ENCODE measurements around the gene MDH2.
"Not testable (repeated sequence)": the region's sequence is repeated elsewhere in the genome, so short reads cannot be mapped to it uniquely, and the experiment has no call there.

Gene MDH2

DNA sequence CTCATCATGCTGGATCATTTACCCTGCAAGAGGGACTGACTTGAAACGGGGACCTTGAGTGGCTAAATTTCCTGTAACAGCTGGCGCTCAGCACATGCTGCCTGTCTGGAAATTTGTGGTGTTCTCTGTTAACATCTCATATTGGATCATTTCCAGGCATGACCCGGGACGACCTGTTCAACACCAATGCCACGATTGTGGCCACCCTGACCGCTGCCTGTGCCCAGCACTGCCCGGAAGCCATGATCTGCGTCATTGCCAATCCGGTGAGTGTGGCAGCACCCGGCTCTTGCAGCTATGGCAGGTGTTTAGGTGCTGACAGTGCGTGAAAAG is 9.9 kb downstream of the MDH2 start:
- Histone ChIP-seq H3K4me3 (ENCODE audit: extremely low read depth, insufficient read depth, low read length, poor library complexity, severe bottlenecking) (no peak overlapping the region), H3K9me3 (ENCODE audit: control insufficient read depth, low read length) (no peaks in the 10 kb centered on the region), H3K36me3 (ENCODE audit: control insufficient read depth, insufficient read depth, low read length) (peaks cover 98% of the 10 kb centered on the region), H3K4me1 (ENCODE audit: control insufficient read depth, insufficient read depth, low read length, poor library complexity, severe bottlenecking) (peaks cover 12% of the 10 kb centered on the region), H3K27ac (ENCODE audit: low read depth, low read length, severe bottlenecking) (no peak overlapping the region)
- 96 to 97% methylated on average over 11 of the region's 11 CpGs for WGBS, 2 experiments (ENCODE audit: insufficient coverage in 2 of 2)

DNA sequence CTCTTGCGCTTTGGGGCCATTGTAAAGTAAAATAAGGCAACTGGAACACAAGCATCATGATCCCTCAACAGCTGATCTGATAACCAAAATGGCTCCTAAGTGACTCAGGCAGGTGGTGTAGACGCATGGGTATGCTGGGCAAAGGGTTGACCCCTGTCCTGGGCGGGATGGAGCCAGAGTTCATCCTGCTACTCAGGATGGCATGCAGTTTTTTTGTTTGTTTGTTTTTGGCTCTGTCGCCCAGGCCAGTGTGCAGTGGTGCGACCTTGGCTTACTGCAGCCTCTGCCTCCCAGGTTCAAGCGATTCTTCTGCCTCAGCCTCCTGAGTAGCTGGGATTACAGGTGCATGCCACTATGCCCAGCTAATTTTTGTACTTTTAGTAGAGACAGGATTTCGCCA is 10.8 kb downstream of the MDH2 start:
- H3K4me1 ChIP-seq (ENCODE audit: control insufficient read depth, insufficient read depth, low read length, poor library complexity, severe bottlenecking); H3K9me3 ChIP-seq (ENCODE audit: control insufficient read depth, low read length); H3K27ac ChIP-seq (ENCODE audit: low read depth, low read length, severe bottlenecking); H3K4me3 ChIP-seq (ENCODE audit: extremely low read depth, insufficient read depth, low read length, poor library complexity, severe bottlenecking): not testable (repeated sequence)
- peaks cover 97% of the 10 kb centered on the region for H3K36me3 ChIP-seq (ENCODE audit: control insufficient read depth, insufficient read depth, low read length)
- WGBS, 2 experiments (ENCODE audit: insufficient coverage in 2 of 2) = 83 to 98% methylated on average over 7 of the region's 7 CpGs

DNA sequence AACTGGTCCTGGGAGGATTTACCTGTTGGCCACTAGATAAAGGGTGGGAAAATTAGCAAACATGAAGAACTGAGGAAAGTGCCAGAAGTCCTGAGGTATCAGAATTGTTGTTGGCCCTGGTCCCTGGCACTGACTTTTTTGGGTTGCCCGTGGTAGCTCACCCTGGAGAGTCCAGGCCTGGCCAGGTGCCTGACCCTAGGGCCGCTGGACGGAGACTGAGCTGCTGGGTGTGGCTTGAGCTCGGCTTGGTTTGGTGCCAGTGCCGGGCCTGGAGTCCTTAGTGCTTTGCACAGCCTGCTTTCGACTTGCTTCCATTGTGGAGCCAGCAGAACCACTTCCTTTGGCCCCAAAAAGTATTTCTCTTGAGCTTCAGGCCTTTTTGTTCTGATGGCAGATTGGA is 12.9 kb downstream of the MDH2 start:
- Histone ChIP-seq H3K4me3 (ENCODE audit: extremely low read depth, insufficient read depth, low read length, poor library complexity, severe bottlenecking) (no peak overlapping the region), H3K36me3 (ENCODE audit: control insufficient read depth, insufficient read depth, low read length) (peaks cover 98% of the 10 kb centered on the region), H3K27ac (ENCODE audit: low read depth, low read length, severe bottlenecking) (no peak overlapping the region), H3K4me1 (ENCODE audit: control insufficient read depth, insufficient read depth, low read length, poor library complexity, severe bottlenecking) (no peaks in the 10 kb centered on the region), H3K9me3 (ENCODE audit: control insufficient read depth, low read length) (no peaks in the 10 kb centered on the region)
- WGBS, 2 experiments (ENCODE audit: insufficient coverage in 2 of 2) = 93 to 96% methylated on average over 6 of the region's 6 CpGs

DNA sequence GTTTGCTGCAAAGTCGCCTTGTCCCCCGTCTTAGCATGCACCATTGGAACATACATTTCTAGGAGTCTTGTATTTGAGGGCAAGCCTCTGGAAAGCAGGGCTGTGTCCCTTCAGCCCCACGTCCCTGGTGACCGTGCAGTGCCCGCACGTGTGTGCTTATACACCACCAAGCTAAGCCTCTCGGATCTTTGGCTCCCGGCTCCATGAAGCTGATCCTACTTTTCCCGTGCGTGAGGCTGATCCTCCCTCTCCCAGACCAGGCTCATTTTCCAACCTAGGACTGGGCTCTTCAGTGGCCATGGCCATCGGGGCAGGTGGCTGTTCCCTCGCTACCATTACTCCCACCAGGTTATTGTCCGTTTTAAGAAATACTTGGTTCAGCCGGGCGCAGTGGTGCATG is 14.3 kb downstream of the MDH2 start:
- WGBS, 2 experiments (ENCODE audit: insufficient coverage in 2 of 2) = 97% methylated on average over 13 to 15 of the region's 15 CpGs
- Histone ChIP-seq H3K4me3 (ENCODE audit: extremely low read depth, insufficient read depth, low read length, poor library complexity, severe bottlenecking) (no peak overlapping the region), H3K4me1 (ENCODE audit: control insufficient read depth, insufficient read depth, low read length, poor library complexity, severe bottlenecking) (no peaks in the 10 kb centered on the region), H3K27ac (ENCODE audit: low read depth, low read length, severe bottlenecking) (no peak overlapping the region), H3K9me3 (ENCODE audit: control insufficient read depth, low read length) (no peaks in the 10 kb centered on the region), H3K36me3 (ENCODE audit: control insufficient read depth, insufficient read depth, low read length) (peaks cover 97% of the 10 kb centered on the region)

DNA sequence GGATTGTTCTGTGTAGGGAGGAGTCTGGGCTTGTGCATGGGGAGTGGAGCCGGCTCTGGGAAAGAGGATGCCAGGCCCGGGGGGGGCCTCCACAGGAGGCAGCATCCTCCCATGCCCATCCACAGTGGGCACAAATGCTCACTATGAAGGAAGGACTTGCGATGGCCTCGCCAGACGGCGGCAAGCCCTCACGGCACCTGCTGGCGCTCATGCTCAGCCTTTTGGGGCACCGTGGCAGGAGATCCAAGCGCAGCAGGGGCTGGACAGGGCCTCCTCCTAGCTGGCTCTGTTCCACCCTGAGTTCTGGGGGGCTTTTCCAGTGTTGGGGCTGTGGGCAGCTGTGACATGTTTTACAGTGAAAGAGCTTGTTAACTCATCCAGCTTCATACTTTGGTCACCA is 15.2 kb downstream of the MDH2 start:
- H3K9me3 ChIP-seq (ENCODE audit: control insufficient read depth, low read length) = no peaks in the 10 kb centered on the region
- H3K27ac ChIP-seq (ENCODE audit: low read depth, low read length, severe bottlenecking) = no peak overlapping the region
- H3K4me1 ChIP-seq (ENCODE audit: control insufficient read depth, insufficient read depth, low read length, poor library complexity, severe bottlenecking) = no peaks in the 10 kb centered on the region
- no peak overlapping the region for H3K4me3 ChIP-seq (ENCODE audit: extremely low read depth, insufficient read depth, low read length, poor library complexity, severe bottlenecking)
- H3K36me3 ChIP-seq (ENCODE audit: control insufficient read depth, insufficient read depth, low read length) = peaks cover 93% of the 10 kb centered on the region
- WGBS, 2 experiments (ENCODE audit: insufficient coverage in 2 of 2) = 98 to 99% methylated on average over 8 of the region's 10 CpGs

DNA sequence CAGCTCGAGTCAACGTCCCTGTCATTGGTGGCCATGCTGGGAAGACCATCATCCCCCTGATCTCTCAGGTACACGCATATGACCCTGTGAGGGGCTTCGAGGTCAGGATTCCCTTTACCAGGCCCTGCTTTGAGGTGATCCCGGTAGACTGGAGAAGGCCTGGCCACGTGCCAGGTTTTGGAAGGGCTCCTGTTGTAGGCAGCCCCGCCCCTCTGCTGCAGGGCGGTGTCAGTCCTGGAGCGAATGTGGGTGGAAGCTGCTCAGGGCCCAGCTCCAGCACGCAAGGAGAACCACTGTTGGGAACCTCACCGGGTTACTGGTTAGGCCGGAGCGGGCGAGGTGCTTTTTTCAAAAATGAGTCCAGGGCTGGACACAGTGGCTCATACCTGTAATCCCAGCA is 15.6 kb downstream of the MDH2 start:
- peaks cover 89% of the 10 kb centered on the region for H3K36me3 ChIP-seq (ENCODE audit: control insufficient read depth, insufficient read depth, low read length)
- no peaks in the 10 kb centered on the region for H3K4me1 ChIP-seq (ENCODE audit: control insufficient read depth, insufficient read depth, low read length, poor library complexity, severe bottlenecking)
- no peaks in the 10 kb centered on the region for H3K9me3 ChIP-seq (ENCODE audit: control insufficient read depth, low read length)
- no peak overlapping the region for H3K4me3 ChIP-seq (ENCODE audit: extremely low read depth, insufficient read depth, low read length, poor library complexity, severe bottlenecking)
- no peak overlapping the region for H3K27ac ChIP-seq (ENCODE audit: low read depth, low read length, severe bottlenecking)
- WGBS, 2 experiments (ENCODE audit: insufficient coverage in 2 of 2) = 94 to 96% methylated on average over 14 of the region's 14 CpGs

DNA sequence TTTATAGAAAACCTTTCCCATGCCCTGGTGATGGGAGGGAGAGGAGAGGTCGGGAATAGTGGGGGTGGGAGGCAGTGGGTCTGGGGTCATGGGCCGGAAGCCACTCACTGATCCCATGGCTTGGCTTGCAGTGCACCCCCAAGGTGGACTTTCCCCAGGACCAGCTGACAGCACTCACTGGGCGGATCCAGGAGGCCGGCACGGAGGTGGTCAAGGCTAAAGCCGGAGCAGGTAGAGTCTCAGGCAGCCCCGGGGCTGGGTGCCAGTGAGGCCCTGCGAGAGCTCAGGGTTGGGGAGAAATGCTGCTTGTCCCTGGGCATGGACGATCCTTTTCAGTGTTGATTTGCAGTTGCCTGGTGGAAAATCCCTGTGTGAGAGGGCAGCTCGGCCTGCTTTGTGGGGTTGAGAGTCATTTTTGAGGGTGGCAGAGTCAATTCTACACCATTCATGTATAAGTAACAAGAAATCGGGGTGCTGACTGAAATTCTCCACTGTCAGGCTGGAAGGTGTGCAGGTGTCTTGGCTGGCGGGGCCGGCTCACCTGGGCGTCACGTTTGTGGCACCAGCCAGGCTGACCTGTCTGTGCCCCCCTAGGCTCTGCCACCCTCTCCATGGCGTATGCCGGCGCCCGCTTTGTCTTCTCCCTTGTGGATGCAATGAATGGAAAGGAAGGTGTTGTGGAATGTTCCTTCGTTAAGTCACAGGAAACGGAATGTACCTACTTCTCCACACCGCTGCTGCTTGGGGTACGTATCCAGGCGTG is 16.5 kb downstream of the MDH2 start:
- Histone ChIP-seq H3K36me3 (ENCODE audit: control insufficient read depth, insufficient read depth, low read length) (peaks cover 80% of the 10 kb centered on the region), H3K27ac (ENCODE audit: low read depth, low read length, severe bottlenecking) (no peak overlapping the region), H3K4me1 (ENCODE audit: control insufficient read depth, insufficient read depth, low read length, poor library complexity, severe bottlenecking) (no peaks in the 10 kb centered on the region), H3K4me3 (ENCODE audit: extremely low read depth, insufficient read depth, low read length, poor library complexity, severe bottlenecking) (no peak overlapping the region), H3K9me3 (ENCODE audit: control insufficient read depth, low read length) (no peaks in the 10 kb centered on the region)
- WGBS, 2 experiments (ENCODE audit: insufficient coverage in 2 of 2) = 97 to 100% methylated on average over 17 to 20 of the region's 24 CpGs

DNA sequence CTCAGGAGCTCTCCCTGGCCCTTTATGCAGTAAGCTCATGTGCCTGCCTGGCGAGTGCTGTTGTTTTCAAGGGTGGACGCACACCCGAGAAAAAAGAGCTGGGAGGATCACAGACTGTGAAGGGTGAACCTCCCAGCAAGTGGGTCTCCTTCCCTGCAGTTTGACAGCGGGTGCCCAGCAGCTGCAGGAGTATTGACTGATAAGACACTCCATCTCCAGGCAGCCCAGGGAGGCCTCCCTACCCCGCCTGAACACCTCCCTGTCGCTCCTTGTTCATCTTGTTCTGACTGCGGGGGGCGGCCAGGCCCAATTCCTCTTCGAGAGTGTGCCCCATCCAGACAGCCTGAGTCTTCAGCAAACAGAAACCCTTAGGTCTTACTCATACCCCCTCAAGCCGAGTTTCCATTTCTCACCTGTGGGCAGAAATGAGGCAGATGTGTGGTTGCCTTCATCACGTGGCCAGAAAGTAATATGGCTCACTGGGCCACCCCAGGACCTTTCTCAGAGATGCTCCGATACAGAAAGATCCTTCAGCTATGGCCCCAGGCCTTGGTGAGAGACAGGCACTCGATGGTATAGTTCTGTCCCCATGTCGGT is 17.2 kb downstream of the MDH2 start:
- Histone ChIP-seq H3K36me3 (ENCODE audit: control insufficient read depth, insufficient read depth, low read length) (peaks cover 73% of the 10 kb centered on the region), H3K27ac (ENCODE audit: low read depth, low read length, severe bottlenecking) (no peak overlapping the region), H3K9me3 (ENCODE audit: control insufficient read depth, low read length) (no peaks in the 10 kb centered on the region), H3K4me1 (ENCODE audit: control insufficient read depth, insufficient read depth, low read length, poor library complexity, severe bottlenecking) (no peaks in the 10 kb centered on the region), H3K4me3 (ENCODE audit: extremely low read depth, insufficient read depth, low read length, poor library complexity, severe bottlenecking) (no peak overlapping the region)
- 92 to 95% methylated on average over 14 of the region's 14 CpGs for WGBS, 2 experiments (ENCODE audit: insufficient coverage in 2 of 2)

DNA sequence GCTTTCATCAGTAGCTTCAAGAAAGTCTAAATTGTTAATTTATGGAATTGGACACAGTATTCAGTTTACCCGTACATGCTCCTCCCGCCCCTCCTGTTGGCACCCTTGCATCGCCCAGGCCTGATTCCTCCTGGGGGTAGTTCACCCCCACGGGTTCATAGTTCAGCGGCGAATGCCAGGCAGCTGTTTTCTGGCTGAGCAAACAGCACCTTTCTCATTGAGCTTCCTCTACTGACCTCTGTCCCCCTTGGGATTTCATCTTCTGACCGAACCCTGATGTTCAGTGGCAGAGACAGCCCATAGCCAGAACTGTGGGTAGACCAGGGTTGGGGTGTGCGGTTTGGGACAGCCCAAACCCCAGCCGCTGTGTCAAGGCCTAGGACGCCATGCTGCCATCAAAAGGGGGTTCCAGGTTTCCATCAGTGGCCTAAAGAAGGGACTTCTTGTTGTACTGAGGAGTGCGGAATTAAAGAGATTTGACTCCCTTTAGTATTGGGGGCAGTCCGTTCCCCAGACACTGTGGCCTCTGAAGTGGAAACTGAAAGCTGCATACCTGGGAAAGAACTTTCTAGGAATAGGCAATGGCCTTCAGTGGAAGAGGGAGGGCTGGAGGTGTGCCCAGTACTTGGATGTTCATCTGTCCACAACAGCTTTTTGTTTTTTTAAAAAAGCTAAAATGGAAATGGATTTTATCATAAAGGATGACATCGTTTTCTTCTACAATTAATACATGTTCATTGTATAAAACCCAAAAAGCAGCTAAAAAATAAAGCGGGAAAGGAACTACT is 19.0 kb downstream of the MDH2 start:
- H3K4me3 ChIP-seq (ENCODE audit: extremely low read depth, insufficient read depth, low read length, poor library complexity, severe bottlenecking) = no peak overlapping the region
- no peaks in the 10 kb centered on the region for H3K9me3 ChIP-seq (ENCODE audit: control insufficient read depth, low read length)
- H3K4me1 ChIP-seq (ENCODE audit: control insufficient read depth, insufficient read depth, low read length, poor library complexity, severe bottlenecking) = no peaks in the 10 kb centered on the region
- peaks cover 55% of the 10 kb centered on the region for H3K36me3 ChIP-seq (ENCODE audit: control insufficient read depth, insufficient read depth, low read length)
- no peak overlapping the region for H3K27ac ChIP-seq (ENCODE audit: low read depth, low read length, severe bottlenecking)
- 93 to 97% methylated on average over 9 to 12 of the region's 14 CpGs for WGBS, 2 experiments (ENCODE audit: insufficient coverage in 2 of 2)

DNA sequence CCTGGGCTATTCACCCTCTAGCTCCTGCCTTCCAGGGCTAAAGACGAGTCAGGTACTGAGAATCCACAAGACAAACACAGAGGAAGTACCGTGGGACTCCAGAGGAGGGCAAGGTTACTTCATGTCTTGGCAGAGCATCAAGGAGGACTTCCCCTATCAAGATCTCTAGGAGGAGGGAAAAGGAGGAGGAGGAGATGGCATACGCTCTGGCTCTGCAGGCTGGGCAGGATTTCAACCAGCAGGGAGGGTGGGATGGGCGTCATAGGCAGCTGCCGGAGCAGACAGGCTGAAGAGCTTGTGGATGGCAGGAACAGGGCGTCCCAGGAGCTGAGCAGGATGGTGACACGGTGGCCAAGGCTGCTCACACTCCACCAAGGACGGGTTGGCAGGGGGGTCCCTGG is 21.3 kb downstream of the MDH2 start:
- Histone ChIP-seq H3K36me3 (ENCODE audit: control insufficient read depth, insufficient read depth, low read length) (peaks cover 33% of the 10 kb centered on the region), H3K27ac (ENCODE audit: low read depth, low read length, severe bottlenecking) (no peak overlapping the region), H3K4me1 (ENCODE audit: control insufficient read depth, insufficient read depth, low read length, poor library complexity, severe bottlenecking) (no peaks in the 10 kb centered on the region), H3K9me3 (ENCODE audit: control insufficient read depth, low read length) (no peaks in the 10 kb centered on the region), H3K4me3 (ENCODE audit: extremely low read depth, insufficient read depth, low read length, poor library complexity, severe bottlenecking) (no peak overlapping the region)
- WGBS, 2 experiments (ENCODE audit: insufficient coverage in 2 of 2) = 72% methylated on average over 5 to 6 of the region's 8 CpGs
